T1000 (cell line): ENCODE results near the gene SLC37A3.
"Not testable (repeated sequence)": the region's sequence is repeated elsewhere in the genome, so short reads cannot be mapped to it uniquely, and the experiment has no call there.

Experiments
- DNase-seq: peaks from one replicate; lab custom pipeline; 2025; ENCODE audit warnings: mixed read lengths; lab: John Stamatoyannopoulos, UW

The SLC37A3 gene

DNA sequence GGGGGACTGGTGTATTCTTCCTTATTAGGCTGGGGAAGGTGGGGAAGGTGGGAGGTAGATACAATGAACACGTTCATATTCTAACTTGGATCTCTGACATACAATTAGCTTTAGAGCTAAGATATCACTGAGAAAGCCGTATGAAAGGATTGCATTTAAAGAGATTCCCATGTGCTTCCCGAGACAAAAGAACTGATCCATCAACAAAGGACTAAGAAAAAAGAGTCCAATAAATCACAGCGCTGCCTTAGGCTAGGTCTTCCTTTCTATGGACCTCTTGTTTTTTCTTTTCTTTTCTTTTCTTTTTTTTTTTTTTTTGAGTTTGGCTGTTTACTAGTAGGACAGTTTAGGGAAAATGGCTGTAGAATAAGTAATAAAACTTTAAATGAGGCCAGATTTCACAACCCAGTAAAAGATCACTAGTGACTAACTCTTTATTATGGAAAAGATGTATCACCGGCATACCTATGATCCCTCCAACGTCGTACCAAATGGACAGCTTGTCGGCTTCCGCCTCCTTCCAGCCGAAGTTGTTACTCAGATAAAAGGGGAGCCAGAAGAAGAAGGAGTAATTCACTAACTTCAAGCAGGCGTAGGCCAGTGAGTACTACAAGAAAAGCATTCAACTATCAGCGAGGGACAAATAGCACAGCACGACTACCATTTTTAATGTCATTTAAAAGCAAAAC lies 50.0 kb downstream of the SLC37A3 start:
- no peak for DNase-seq

DNA sequence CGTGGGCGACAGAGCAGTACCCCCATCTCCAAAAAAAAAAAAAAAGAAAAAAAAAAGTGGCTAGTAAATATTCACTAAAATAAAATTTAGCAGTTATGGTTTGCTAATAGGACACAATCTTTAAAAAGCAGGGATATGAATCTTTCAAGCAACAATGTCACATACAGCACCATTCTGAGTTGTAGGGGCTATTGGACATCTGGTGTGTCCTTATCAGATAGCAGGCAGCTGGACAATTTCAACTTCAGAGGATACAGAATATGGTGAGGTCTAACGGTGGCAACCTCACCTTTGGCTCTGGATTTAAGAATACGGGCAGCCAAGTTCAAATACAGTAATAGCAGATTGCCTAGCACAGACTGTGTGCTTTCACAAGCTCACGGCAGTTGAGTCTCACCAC lies 51.1 kb downstream of the SLC37A3 start:
- DNase-seq = no peak

DNA sequence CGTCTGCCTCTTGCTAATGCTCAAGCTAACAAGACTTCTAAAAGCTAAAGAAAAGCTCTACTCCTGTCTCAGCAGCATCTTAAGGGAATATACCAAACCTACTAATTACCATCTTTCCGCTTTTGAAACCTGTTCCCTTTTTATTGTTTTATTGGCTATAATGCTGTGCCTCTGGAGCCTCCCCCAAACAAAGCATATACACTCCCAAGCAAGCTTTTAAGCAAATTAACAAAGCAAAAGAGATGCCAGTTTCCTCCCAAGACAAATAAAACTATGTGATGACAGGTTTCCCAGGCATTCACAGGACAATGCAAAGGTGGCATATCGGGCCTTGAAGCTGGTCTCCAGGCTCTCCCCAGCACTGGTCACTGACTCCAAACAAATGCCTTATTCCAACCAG lies 52.9 kb downstream of the SLC37A3 start:
- DNase-seq = no peak

DNA sequence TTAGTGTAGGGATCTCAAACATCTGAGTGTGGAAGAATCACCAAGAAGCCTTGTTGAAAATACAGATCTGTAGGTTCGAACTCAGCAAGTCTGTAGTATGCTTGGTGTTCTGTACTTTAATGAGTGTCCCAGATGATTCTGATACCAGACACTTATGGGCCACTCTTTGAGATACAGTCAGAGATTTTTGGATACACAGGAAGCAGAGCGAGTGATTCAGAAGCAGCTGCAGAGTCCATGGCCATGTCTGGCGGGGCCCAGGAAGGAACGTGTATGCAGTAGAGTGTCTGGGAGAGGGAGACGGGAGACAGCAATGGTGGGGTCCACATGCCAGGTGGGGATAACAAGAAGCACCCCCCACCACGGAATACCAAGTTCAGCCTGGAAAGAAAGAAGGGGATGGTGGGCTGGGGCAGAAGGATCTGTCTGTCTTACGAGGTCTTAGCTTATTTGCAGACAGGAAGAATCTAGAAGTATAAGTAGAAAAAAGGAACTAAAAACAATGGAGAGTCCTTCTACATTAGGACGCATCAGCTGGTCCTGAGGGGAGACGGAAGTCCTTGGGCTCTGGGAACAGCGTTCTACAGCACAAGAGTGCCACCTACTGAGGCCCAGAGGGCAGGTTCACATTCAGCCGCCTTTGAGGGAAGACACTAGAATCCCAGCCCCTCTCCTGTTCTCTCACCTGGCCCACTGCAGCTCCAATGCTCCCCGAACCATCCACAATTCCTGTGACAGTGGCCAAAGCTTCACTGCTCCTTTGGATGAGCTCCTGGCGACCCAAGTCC lies 55.4 kb downstream of the SLC37A3 start:
- no peak for DNase-seq

DNA sequence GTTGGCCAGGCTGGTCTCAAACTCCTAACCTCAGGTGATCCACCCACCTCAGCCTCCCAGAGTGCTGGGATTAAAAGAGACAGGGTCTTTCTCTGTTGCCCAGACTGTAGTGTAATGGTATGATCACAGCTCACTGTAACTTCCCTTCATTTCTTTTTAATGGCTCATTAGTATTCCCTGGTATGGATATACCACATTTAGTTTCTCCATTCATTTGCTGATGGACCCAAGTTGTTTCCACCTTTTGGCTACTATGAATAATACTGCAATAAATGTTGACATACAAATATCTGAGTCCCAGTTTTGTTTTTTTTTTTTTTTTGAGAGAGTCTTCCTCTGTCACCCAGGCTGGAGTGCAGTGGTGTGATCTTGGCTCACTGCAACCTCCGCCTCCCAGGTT lies 59.4 kb downstream of the SLC37A3 start:
- not testable (repeated sequence) for DNase-seq

DNA sequence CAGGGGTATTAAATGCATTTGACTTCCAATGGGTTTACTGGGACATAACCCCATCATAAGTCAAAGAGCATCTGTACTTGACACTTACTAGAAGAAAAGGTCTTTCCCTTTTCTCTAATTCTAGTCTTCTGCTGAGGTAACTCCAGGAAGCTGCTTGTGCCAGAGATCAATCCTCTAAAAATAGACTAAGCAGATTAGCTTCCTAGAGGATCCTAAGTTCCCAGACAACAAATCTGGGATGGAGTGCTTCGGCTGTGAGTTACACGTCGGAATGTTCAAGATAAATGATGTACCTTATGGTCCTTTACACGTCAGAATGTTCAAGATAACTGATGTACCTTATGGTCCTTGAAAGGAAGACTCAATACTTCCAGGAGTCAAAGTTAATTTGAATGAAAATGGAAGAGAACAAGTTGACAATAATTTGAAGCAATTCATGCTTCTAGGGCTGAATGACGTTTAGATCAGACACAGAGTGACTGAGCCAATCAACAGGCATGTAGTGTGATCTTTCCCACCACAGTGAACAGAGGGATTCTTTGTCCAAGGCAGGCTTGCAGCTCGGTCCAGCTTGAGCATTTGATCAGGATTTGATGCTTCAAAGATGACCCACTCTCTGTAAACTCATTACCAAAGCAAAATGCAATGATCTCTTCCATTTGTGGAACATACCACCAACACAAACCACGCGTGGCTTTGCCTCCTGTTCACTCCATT lies 63.8 kb downstream of the SLC37A3 start:
- no peak for DNase-seq

DNA sequence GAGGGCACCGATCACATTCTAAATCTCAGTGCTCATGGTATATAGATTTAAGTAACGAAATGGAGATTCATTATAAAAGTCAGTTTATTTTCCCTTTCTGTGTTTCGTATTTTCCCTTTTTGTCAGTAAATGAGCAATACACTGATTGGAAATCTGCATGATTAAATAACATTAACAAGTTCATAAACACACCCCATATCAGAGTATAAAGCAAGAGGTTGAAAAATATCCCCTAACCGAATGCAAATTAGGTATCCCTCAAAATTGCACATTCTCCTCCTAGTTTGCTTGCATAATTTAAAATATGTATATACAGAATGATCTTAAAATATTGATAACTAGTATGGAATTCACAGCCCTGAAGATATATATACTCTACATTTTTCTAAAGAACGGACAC lies 64.6 kb downstream of the SLC37A3 start:
- DNase-seq = no peak

DNA sequence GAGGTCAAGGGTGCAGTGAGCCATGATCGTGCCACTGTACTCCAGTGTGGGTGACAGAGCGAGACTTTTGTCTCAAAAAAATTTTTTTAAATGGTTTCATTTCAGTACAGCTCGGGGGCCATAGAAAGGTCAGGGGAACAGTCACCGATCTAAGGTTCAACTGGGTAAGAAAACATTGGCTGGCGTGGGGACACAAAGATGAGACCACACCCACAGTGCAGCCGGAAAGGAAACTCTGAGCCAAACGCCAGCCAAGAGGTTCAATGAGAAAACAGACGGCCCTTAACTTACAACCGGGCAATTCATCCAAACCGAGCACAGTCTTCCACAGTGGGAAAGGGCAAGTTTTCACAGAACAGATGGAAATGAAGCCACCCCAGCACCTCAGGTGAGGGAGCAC lies 65.1 kb downstream of the SLC37A3 start:
- DNase-seq = no peak

DNA sequence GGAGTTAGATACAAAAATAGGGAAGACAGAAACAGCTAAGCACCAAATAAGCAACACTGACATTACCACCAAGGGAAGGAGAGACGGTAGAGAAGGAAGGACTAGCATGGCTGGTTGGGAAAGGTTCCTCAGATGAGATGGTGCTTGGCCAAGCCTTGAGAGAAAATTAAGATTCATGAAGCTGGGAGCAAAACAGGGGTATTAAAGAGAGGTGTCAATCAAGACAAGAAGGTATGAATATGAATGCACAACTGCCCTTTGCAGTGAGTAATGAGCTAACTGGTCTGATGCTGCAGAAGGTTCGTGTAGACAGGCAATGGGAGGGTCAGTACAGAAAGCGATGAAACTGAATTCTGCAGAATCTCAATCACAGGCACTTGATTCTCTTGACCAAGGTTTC lies 67.7 kb downstream of the SLC37A3 start:
- DNase-seq = no peak

DNA sequence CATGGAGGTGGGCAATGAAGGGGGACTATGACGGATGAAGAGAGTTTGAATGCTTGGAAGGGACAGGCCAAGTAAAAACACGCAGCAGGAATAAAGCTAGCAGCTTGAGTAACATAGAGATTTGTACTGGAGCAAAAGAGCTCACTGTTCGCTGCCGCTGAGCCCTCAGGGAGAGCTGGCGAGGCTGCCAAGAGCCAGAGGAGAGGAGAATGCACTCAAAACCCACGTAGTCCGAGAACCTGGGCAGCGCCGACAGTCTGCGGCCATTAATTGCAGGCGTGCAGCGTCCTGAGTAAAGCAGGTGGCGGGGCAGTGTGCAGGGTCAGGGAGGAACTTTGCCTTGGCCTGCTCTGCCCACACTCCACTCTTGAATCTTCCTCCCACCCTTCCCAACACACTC lies 68.2 kb downstream of the SLC37A3 start:
- DNase-seq = no peak

DNA sequence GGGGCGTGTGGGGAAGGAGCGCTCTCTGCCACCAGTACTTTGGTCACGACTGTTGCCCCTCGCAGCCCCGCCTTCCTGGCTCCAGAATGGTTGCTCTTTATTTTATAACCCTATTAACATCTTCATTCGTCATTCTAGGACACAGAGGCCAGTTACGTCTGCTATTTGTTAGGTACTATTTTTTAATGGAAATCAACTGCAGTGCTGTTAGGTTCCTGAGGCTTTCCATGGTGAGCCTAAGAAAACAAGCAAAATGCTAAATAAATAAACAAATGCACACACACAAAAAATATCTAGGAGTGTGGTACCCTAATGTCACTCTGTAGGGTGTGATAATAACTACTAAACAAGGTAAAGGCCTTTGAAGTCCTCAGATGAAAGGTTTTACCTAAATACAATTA lies 71.1 kb downstream of the SLC37A3 start:
- DNase-seq = no peak

DNA sequence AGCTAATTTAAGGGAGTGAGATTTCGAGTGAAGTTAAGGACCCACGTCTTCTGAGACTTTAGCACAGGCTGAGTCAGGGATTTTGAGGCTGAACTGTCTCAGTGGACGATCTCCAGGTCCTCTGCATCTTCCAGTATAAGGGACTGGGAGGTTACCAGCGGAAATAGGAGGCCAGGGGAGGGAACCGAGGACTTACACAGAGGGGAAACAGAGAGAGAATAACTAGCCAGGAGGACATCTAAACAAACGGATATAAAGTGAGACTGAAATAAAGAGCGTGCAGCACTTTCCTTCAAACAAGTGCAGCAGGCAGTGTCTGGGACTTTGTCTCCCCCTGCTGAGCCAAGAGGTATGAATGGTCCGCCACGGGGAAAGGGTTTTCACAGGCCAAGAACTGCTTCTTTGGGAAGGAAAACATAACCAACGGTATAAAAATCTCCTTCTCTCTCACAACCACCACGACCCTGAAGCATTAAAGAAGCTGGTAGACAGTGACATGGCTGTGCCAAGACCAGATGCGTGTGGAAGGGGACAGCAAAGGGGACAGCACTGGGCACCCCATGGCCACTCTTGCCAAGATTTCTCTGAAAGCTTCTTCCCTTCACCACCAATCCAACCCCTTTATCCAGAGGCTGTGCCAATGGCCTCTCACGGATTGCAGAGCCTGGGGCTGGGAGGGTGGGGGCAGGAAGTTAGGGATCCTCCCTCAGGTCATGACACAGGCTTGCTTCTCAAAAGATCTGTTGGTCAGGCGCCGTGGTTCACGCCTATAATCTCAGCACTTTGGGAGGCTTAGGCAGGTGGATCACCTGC lies 72.0 kb downstream of the SLC37A3 start:
- no peak for DNase-seq

DNA sequence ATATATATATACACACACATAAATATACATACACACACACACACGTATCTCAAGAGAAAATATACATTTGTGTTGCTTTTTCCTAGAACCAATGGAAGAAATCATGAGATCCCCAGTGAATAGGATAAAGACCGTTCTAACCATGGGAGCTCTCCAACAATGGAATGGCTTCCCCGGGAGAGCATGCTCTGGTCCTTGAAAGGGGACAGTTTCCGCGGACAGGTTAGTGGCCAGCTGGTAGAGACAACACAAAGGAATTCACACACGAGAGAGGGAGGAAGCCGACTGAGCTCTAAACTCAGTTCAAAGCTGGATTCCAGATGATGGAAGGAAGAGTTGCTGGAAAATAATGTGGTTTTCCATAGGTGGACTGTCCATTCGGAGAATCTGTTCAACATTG lies 72.7 kb downstream of the SLC37A3 start:
- no peak for DNase-seq

DNA sequence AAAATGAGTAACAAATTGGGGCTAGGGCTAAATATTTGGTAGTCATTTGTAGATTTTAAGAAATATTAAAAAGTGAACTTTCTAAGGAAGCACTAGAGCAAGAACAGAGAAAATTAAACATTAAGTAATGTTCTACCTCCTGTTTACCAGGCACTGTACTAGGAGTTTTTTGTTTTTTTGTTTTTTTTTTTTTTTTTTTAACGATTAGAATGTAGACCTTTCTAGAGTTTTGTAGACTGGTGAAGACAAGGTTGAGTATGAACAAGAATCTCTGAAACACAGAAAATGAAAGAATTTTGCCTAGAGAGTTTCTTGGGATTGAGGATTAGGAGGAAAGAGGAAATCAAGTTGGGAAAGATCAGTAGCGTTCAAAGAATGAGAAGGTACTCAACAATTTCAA lies 73.6 kb downstream of the SLC37A3 start:
- no peak for DNase-seq

DNA sequence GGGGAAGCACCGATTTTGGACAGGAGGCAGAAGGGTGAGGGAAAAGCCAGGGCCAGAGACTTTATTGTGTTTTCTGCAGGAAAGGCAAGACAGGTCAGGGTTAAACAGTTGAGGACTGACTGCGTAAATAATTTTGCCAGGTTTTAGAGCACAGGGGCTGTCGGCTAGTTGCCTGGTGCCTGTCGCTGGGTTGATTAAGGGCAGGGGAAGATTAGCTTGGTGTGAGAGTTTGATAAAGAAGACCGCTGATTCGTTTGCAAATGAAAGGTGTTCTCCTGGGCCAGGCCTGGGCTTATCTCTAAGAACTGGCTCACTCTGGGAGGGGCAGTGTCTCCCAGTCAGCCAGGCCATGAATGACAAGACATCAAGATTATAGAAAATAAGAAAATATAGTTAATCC lies 75.6 kb downstream of the SLC37A3 start:
- no peak for DNase-seq

DNA sequence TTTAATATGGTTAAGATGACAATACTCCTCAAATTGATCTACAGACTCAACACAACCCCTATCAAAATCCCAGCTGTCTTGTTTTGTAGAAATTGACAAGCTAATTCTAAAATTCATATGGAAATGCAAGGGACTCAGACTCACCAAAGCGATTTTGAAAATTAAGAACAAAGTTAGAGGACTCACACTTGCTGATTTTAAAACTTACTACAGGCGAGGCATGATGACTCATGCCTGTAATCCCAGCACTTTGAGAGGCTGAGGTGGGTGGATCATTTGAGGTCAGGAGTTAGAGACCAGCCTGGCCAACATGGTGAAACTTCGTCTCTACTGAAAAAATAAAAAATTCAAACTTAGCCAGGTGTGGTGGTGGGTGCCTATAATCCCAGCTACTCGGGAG lies 78.3 kb downstream of the SLC37A3 start:
- DNase-seq = not testable (repeated sequence)

DNA sequence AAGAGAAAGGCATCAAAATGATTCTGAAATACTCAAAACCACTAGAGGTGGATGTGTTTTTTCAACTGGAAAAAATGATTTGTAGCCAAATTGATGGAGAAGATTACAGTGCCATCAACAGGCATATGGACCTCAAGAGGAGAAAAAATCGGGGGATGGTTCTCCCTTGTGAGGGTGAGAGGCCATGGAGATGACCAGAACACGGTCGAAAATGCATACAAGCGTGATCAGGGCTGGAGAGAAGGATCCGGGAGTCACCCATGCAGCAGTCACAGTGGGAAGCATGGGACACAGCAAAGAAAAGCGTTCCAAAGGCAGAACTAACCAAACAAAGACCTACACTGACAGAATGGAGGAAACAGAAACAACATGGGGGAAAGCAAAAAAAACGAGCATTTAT lies 80.3 kb downstream of the SLC37A3 start:
- DNase-seq = no peak

DNA sequence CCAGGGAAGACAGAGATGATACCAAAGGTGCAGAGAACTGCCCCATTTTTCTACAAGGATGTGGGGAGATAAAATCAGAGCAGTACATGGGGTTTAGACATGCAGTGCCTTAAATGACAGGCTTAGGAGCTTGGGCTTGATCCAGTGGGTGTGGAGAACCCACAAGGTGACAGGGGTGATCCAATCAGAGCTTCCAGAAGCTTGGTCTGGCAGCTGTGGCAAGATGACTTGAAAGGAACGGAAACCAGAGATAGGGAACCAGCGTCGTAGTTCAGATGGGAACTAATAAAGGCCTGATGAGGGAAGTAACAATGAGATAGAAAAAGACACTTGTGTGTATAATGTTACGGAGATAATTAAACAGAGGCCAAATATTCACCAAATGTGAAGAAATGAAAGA lies 80.7 kb downstream of the SLC37A3 start:
- DNase-seq = no peak

DNA sequence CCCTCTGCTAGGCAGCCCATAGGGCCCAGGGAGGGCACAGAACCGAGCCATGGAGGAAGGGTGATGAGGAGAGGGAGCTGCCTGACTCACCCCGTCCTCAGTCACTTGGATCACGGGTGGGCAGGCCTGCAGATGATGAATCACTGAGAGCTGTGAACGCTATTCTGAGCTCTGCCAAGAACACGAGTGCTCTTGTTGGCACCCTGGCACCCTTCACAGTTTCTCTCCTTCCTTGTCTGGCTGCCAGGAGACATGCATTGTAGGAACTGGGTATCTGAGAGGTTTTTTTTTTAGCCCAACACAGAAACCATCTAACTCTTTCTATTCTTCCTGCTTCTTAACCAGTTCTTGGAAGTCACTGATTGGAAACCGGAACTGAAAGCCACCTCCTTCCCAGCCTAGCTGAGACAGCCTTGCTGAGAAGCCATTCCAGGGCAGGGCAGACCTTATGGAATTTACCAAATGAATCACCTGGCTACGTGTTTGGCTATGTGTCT lies 82.1 kb downstream of the SLC37A3 start:
- DNase-seq = peak; percentile 6

DNA sequence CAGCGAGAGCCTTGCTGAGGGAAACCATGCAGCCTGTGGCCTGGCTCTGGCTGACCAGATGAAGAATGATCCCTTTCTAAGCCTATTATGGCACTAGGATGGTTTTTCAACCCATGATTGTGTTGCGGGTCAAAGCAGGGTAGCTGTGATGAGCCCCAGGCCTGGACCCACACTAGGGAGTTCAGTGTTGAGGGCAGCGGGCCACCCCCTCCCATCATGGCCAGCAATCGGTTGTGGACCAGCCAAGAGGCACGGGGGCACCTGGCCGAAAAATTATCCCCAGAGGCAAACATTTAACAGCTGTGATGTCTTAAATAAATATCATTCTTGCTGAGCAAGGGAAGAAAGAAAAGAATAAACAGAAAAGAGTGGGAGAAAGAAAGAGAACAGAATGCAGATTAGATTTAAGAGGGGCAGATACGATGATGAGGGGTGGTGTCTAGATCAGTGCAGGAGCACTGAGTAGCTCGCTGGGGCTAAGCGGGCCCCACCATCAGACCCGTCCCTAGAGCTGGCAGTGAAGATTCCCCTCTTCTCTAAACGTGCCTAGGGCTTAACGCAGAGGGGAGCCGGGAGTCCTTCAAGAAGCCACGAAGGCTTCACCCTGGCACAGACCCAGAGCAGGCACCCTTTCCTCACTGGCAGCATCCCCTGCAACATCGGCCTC lies 82.7 kb downstream of the SLC37A3 start:
- no peak for DNase-seq
